GM12865 (cell line): Measurements from ENCODE around the gene RHBDF2.

Source experiments
- DNase-seq: peaks from one replicate; pipeline ENCODE4 v3.0.0; 2010; ENCODE audit warnings: low read depth
- H3K4me3 ChIP-seq: 2 replicates; pipeline ENCODE4 v1.5.1; 2011; ENCODE audit warnings: mild to moderate bottlenecking, low read depth, low read length, control low read depth
- CTCF ChIP-seq: IDR thresholded peaks from 2 replicates; pipeline ENCODE4 v1.5.1; 2011; ENCODE audit warnings: low read length, control low read depth, low read depth, inconsistent platforms; ENCODE audit not compliant: insufficient read depth; ENCODE audit errors: missing control alignments

Gene RHBDF2

DNA sequence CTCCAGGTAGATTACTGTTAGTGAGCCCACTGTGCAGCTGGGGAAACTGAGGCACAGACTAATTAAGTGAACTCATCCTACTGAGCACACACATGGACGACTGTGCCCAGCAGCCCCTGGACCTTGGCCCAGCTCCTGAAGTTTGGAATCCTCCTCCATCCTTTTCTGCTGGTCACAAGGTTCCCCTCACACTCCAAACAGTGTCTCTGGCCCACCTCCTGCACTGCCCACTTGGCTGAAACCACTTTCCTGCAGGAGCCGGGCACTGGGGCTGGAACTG lies 3.6 kb downstream of the RHBDF2 start:
- TF ChIP-seq CTCF: no peak
- peak overlapping the region; percentile 72 for H3K4me3 ChIP-seq
- DNase-seq: no peak

DNA sequence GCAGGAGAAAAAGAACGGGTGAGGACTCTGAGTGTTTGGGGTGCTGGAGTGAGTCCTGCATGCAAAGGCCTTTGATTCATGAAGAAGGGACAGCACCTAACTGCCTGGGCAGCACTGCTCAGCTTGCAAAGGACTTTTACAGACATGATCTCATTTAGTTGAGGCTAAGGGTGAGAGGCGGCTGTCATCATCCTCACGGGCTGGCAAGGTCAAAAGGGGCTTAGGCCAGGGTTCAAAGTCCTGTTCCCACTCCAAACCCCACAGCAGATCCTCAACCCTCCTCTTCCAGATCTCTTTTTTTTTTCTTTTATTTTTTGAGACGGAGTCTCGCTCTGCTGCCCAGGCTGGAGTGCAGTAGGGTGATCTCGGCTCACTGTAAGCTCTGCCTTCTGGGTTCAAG lies 4.8 kb downstream of the RHBDF2 start:
- TF ChIP-seq CTCF: no peak
- no peak for DNase-seq
- no peak overlapping the region for H3K4me3 ChIP-seq

DNA sequence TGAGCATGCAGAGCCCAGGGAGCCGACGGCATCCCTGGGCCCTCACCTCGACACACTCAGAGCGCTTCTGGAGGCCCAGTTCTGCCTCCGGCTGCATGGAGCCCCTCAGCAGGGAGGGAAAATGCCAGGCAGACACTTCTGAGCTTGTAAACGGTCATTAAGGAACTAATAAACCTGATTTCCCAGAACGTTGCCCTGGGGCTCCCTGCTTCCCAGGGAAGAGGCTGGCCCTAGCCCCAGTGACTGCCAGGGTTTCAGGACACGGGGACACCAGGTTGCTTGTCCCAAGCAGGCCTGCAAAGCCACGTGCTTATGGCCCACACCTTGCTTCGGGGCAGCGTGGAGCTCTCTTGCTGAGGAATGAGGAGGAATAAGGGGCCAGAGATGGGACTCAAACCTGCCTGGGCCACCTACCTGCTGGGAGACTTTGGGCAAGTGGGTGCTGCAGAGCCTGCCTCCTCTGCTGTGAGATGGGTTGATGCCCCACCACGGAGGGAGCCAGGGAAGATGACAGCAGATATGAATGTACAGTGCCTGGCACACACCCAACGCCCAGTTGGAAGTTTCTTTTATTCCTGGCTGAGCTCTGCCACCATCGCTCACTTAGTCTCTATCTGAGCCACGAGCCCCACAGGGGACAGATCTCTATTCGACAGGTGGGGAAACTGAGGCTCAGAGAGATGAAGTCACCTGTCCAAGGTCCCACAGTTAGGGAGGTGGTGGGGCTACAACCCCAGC lies 5.4 kb downstream of the RHBDF2 start:
- H3K4me3 ChIP-seq: no peak overlapping the region
- TF ChIP-seq CTCF: no peak
- DNase-seq: no peak

DNA sequence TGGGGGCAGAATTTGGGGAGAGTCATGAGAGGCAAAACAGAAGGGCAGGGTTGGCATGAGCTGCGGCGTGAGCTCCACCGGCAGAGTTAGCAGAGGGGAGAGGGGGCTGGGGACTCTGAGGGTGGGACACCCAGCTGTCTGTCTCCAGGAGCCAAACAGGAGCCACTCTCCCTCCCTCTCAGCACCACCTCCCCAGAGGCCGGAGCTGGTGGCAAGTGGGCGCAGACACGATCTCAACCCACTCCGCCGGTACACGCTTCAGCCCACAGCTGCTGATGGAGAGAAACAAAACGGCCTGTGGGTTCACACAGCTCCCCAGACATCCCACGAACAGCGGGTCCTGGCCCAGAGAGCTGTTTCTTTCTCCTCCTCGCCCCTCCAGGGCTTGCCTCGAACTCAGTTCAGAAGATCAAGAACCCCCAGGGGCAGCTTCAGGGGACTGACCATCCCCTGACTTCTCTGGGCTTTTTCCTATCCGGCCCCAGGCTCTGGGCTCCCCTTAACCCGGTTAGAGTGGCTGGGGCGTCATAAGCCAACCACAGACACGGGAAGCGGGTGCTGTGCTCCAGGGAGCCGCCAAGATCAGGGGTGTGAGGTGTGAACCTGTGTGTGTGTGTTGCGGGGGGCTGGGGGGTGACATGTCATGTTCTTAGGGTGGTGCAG lies 7.6 kb downstream of the RHBDF2 start:
- H3K4me3 ChIP-seq: peak overlapping the region; percentile 47
- no peak for TF ChIP-seq CTCF
- peak; percentile 41 for DNase-seq

DNA sequence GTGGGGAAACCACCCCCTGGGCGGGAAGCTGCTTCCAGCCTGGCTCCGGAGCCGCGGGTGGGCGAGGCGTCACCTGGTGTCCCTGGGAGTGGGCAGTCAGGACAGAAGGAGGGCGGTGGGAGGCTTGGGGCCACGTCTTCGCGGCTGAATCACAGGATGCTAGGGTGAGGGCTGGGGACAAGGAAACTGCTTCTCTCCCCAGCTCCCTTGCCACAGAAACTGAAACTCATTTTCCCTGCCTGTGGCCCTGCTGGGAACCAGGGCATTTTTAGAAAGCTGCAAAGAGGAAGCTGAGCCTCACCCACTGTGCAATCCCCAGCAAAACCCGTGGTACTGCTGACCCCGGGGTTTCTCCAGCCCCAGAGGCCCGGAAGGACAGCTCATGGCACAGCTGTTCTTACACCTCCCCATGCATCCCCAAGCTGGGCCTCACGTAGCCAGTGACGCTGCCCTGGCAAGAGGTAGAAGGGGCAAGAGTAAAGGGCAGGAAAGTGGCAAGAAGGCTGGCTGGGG lies 8.2 kb downstream of the RHBDF2 start:
- TF ChIP-seq CTCF: no peak
- H3K4me3 ChIP-seq: peak overlapping the region; percentile 47
- peak; percentile 86 for DNase-seq

- peak overlapping the region; percentile 47 for H3K4me3 ChIP-seq
- TF ChIP-seq CTCF: no peak
- peak; percentile 75 for DNase-seq
These were observed 8.9 kb downstream of the RHBDF2 start for GRCh38 chr17:76492123-76492988.
